ENCODE measurements around the gene MYCBP2. TPM values are rescaled to one million over a fixed set of nuclear protein-coding genes. Genes with fewer than 3 reads are reported as not detected.

Gene MYCBP2
- total and polyA plus RNA-seq, 7 donors, result 3.7 to 130 (median 93.5) TPM

DNA sequence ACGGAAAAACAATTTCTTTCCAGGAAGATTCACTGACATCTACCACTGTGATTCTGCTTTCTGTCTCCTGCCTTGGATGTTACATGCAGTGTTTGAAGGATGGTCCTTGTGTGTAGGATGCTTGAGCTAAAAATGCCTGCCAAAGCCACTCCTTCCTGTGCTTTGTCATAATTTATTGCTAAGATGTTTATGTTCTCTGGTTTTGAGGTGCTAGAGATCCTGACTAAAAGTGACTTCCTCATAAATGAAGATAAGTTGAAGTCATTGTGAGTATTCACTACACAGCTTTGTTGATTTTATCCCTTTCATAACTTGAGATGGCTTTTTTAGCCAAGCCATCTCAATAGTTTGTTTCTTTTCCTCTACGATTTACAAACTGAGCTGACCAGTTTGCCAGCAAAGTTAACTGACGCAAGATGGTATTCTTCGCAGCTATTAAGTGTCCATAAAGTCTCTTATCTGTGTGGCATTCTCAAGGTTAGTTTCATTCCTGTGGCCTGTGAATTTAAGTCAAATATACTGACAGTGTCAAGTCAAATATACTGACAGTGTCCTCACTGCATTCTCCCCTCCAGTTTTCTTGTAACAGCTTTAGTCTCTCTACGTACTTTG, 284.2 kb downstream of the MYCBP2 start:
- Histone ChIP-seq H3K36me3 (peaks cover 0 to 18% (median 5%) of the 10 kb centered on the region in 4 donors), H3K27ac (peak overlapping the region in 3 of 4 donors; percentile 10 to 61 (median 50)), H3K9me3 (no peaks in the 10 kb centered on the region), H3K4me1 (peaks cover 0 to 13% (median 6%) of the 10 kb centered on the region in 4 donors), H3K4me3 (no peak overlapping the region), H3K27me3 (no peaks in the 10 kb centered on the region)
- TF ChIP-seq EP300 (IDR thresholded peaks at IDR 0.05) (no peak), POLR2AphosphoS5 (IDR thresholded peaks at IDR 0.05) (peak in 1 of 4 donors; percentile 33)
- DNase-seq, result no peak
- 40 to 59% methylated on average over 5 of the region's 5 CpGs for WGBS, 2 donors
- intact Hi-C loops (cut with DNase I), result no loop called here

DNA sequence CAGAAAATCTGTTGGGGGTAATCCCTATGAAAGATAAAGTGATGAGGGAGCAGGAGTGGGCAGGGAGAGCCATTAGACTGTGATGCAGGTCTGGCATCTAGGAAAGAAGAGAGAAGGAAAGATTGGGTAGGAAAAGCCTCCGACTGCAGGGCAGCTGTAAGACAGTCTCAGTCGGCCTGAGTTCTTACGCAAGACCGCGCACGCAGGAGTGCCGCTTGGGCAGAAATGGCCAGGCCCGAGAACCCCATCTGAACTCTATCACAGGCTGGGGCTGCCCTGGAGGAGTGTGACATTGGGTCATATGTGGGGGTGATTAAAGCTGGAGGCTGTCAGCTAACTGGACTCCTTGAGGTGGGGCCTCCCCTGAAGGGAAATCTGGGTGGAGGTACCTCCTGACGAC, 286.1 kb downstream of the MYCBP2 start:
- Histone ChIP-seq H3K4me3 (no peak overlapping the region), H3K36me3 (peaks cover 0 to 7% (median 3%) of the 10 kb centered on the region in 4 donors), H3K27ac (no peak overlapping the region), H3K27me3 (no peaks in the 10 kb centered on the region), H3K9me3 (no peaks in the 10 kb centered on the region), H3K4me1 (peaks cover 0 to 13% (median 6%) of the 10 kb centered on the region in 4 donors)
- no peak for TF ChIP-seq EP300 (IDR thresholded peaks at IDR 0.05)
- TF ChIP-seq, protein P1, sequence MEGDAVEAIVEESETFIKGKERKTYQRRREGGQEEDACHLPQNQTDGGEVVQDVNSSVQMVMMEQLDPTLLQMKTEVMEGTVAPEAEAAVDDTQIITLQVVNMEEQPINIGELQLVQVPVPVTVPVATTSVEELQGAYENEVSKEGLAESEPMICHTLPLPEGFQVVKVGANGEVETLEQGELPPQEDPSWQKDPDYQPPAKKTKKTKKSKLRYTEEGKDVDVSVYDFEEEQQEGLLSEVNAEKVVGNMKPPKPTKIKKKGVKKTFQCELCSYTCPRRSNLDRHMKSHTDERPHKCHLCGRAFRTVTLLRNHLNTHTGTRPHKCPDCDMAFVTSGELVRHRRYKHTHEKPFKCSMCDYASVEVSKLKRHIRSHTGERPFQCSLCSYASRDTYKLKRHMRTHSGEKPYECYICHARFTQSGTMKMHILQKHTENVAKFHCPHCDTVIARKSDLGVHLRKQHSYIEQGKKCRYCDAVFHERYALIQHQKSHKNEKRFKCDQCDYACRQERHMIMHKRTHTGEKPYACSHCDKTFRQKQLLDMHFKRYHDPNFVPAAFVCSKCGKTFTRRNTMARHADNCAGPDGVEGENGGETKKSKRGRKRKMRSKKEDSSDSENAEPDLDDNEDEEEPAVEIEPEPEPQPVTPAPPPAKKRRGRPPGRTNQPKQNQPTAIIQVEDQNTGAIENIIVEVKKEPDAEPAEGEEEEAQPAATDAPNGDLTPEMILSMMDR (IDR thresholded peaks at IDR 0.05), result no peak
- TF ChIP-seq POLR2AphosphoS5 (IDR thresholded peaks at IDR 0.05), result no peak
- no peak for TF ChIP-seq POLR2A (IDR thresholded peaks at IDR 0.05)
- intact Hi-C loops (cut with DNase I), result no loop called here
- DNase-seq, result no peak
- whole genome bisulfite sequencing, 2 donors, result 92 to 97% methylated on average over 9 of the region's 9 CpGs

DNA sequence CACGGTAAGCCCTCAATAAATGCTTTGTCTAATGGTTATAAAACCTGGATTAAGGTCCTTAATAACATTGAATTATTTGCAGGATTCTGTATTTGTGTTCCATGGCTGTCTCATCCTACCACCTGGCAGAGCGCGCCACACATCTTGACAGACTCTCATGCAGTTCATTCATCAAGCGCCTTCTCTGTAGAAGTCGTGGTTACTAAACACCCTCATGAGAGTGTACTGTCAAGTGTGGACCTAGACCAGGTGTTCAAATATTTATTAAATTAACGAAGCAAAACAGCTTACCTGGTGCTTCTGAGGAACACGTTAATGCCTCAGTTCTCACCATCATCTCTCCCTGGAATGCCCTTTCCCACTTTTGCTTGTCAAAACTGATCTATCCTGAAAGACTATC, 286.8 kb downstream of the MYCBP2 start:
- no peak for DNase-seq
- Histone ChIP-seq H3K27me3 (no peaks in the 10 kb centered on the region), H3K36me3 (peaks cover 0 to 5% (median 1%) of the 10 kb centered on the region in 4 donors), H3K27ac (no peak overlapping the region), H3K9me3 (no peaks in the 10 kb centered on the region), H3K4me3 (no peak overlapping the region), H3K4me1 (peaks cover 0 to 13% (median 6%) of the 10 kb centered on the region in 4 donors)
- intact Hi-C loops (cut with DNase I), result no loop called here
- no peak for TF ChIP-seq POLR2AphosphoS5 (IDR thresholded peaks at IDR 0.05)
- no peak for TF ChIP-seq EP300 (IDR thresholded peaks at IDR 0.05)
- TF ChIP-seq, protein P1 (IDR thresholded peaks at IDR 0.05), result no peak
- no peak for TF ChIP-seq POLR2A (IDR thresholded peaks at IDR 0.05)
- WGBS, 2 donors, result 96 to 97% methylated on average over 7 of the region's 7 CpGs

DNA sequence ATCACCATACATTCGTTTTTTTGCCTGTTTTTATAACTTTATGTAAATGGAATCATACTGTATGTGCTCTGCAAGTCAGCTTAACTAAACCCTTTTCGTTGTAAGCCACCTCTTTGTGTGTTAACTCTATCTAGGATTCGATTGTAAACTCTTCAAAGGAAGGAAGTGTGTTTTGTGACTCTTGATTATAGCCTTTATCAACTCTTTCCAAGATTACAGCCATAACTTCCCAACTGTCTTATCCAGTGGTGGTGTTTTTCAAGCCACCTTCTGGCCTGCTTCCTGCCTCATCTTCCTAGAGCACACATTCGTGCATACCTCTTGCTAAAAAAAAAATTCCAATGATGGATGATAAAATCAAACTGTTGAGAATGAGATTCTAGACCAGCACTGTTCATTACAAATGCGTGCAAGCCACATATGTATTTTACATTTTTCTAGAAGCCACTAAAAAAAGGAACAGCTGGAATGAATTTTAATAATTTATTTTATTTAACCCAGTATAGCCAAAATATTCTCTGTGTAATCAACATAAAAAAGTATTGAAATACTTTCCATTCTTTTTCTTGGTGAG, 287.9 kb downstream of the MYCBP2 start:
- WGBS, 2 donors, result 25 to 54% methylated on average over 5 of the region's 5 CpGs
- intact Hi-C loops (cut with DNase I), result no loop called here
- H3K27me3 ChIP-seq, result no peaks in the 10 kb centered on the region
- H3K4me3 ChIP-seq, result no peak overlapping the region
- DNase-seq, result no peak
- no peaks in the 10 kb centered on the region for H3K36me3 ChIP-seq
- H3K4me1 ChIP-seq, result peaks cover 0 to 13% (median 6%) of the 10 kb centered on the region in 4 donors
- TF ChIP-seq, protein P1 (IDR thresholded peaks at IDR 0.05), result no peak
- no peaks in the 10 kb centered on the region for H3K9me3 ChIP-seq
- no peak overlapping the region for H3K27ac ChIP-seq

DNA sequence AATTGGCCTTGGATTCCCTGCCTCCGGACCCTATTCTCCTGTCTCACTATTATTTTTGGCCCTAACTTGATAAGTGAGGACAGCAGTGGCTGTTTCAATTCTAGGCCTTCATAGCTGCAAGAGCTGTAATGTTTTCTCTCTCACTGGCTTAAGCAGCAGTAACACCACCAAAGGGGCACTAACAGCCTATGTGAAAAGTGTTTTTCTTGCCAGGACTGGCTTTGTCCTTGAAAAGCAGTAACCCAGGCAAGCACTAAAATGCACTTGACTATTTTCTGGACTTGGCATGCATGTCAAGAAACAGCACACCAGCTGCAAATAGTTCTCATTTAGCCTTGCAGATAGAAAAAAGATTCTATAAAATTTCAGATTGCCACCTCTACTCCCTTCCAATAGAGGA, 290.6 kb downstream of the MYCBP2 start:
- no peaks in the 10 kb centered on the region for H3K4me1 ChIP-seq
- no peak overlapping the region for H3K27ac ChIP-seq
- H3K27me3 ChIP-seq, result no peaks in the 10 kb centered on the region
- 94 to 95% methylated on average over 1 of the region's 1 CpG for WGBS, 2 donors
- no peaks in the 10 kb centered on the region for H3K9me3 ChIP-seq
- TF ChIP-seq, protein P1 (IDR thresholded peaks at IDR 0.05), result no peak
- TF ChIP-seq EP300 (IDR thresholded peaks at IDR 0.05) (no peak), POLR2A (IDR thresholded peaks at IDR 0.05) (no peak), POLR2AphosphoS5 (IDR thresholded peaks at IDR 0.05) (no peak)
- no peaks in the 10 kb centered on the region for H3K36me3 ChIP-seq
- intact Hi-C loops (cut with DNase I), result no loop called here
- DNase-seq, result no peak
- H3K4me3 ChIP-seq, result no peak overlapping the region

Measured in sigmoid colon (tissue), 7 donors.